HG03571 (cell line): ENCODE results near the gene CXCL12.

Source experiments
- ATAC-seq: cut with Tn5 transposase; IDR thresholded peaks from one replicate; pipeline ENCODE4 v1.9.1; 2021; ENCODE audit not compliant: unreplicated experiment

The CXCL12 gene

GRCh38 chr10:44399659-44400451 lies 15.0 kb upstream of the CXCL12 start:
- no peak for ATAC-seq

GRCh38 chr10:44398747-44399658 lies 14.1 kb upstream of the CXCL12 start:
- ATAC-seq, result no peak

GRCh38 chr10:44398271-44398670 lies 13.4 kb upstream of the CXCL12 start:
- no peak for ATAC-seq

- no peak for ATAC-seq
These were observed 12.8 kb upstream of the CXCL12 start for GRCh38 chr10:44397476-44398225.

- ATAC-seq, result no peak
These were observed 11.8 kb upstream of the CXCL12 start for GRCh38 chr10:44396671-44397191.

GRCh38 chr10:44395902-44396670 lies 11.2 kb upstream of the CXCL12 start:
- no peak for ATAC-seq

GRCh38 chr10:44395396-44395795 lies 10.5 kb upstream of the CXCL12 start:
- no peak for ATAC-seq

GRCh38 chr10:44394696-44395381 lies 9.9 kb upstream of the CXCL12 start:
- ATAC-seq, result no peak

GRCh38 chr10:44393834-44394547 lies 9.1 kb upstream of the CXCL12 start:
- ATAC-seq, result no peak

GRCh38 chr10:44393051-44393630 lies 8.2 kb upstream of the CXCL12 start:
- ATAC-seq, result no peak

- no peak for ATAC-seq
These were observed 7.5 kb upstream of the CXCL12 start for GRCh38 chr10:44392420-44392819.

- ATAC-seq, result no peak
These were observed 7.1 kb upstream of the CXCL12 start for GRCh38 chr10:44391981-44392380.

- ATAC-seq, result no peak
These were observed 5.7 kb upstream of the CXCL12 start for GRCh38 chr10:44390585-44391072.

- no peak for ATAC-seq
These were observed 4.7 kb upstream of the CXCL12 start for GRCh38 chr10:44389556-44389955.

- ATAC-seq, result no peak
These were observed 4.3 kb upstream of the CXCL12 start for GRCh38 chr10:44389150-44389549.

- ATAC-seq, result no peak
These were observed 3.7 kb upstream of the CXCL12 start for GRCh38 chr10:44388641-44389040.

- no peak for ATAC-seq
These were observed 3.0 kb upstream of the CXCL12 start for GRCh38 chr10:44387853-44388251.

GRCh38 chr10:44386546-44387052 lies 1.7 kb upstream of the CXCL12 start:
- no peak for ATAC-seq
